ENCODE measurements around the gene KIRREL3.

DNA sequence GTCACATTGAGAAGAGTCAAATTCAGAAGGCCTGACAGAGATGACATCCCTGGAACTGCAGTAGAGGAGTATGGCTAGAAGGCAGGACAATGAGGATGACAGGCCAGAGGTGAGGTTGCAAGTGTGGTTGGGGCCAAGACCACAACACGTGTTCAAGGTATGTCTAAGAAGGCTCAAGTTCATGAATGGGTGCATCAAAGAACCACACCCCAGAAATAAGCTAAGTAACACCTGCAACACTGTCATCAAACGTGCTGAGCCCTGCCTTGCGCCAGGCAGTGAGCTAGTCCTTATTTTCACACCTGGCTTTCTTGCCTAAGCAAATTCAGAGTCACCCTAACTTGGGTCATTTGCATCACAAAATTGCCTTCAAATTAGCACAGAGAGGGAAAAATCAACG lies 313.6 kb downstream of the KIRREL3 start:
- TF ChIP-seq, protein P1, sequence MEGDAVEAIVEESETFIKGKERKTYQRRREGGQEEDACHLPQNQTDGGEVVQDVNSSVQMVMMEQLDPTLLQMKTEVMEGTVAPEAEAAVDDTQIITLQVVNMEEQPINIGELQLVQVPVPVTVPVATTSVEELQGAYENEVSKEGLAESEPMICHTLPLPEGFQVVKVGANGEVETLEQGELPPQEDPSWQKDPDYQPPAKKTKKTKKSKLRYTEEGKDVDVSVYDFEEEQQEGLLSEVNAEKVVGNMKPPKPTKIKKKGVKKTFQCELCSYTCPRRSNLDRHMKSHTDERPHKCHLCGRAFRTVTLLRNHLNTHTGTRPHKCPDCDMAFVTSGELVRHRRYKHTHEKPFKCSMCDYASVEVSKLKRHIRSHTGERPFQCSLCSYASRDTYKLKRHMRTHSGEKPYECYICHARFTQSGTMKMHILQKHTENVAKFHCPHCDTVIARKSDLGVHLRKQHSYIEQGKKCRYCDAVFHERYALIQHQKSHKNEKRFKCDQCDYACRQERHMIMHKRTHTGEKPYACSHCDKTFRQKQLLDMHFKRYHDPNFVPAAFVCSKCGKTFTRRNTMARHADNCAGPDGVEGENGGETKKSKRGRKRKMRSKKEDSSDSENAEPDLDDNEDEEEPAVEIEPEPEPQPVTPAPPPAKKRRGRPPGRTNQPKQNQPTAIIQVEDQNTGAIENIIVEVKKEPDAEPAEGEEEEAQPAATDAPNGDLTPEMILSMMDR (IDR thresholded peaks at IDR 0.05): no peak
- no peak for TF ChIP-seq POLR2A (IDR thresholded peaks at IDR 0.05)

Measured in esophagus squamous epithelium (tissue), 4 donors.